Measurements from ENCODE around the gene CD81.

- TF ChIP-seq CTCF (IDR thresholded peaks at IDR 0.05) = no peak
- TF ChIP-seq, protein P1, sequence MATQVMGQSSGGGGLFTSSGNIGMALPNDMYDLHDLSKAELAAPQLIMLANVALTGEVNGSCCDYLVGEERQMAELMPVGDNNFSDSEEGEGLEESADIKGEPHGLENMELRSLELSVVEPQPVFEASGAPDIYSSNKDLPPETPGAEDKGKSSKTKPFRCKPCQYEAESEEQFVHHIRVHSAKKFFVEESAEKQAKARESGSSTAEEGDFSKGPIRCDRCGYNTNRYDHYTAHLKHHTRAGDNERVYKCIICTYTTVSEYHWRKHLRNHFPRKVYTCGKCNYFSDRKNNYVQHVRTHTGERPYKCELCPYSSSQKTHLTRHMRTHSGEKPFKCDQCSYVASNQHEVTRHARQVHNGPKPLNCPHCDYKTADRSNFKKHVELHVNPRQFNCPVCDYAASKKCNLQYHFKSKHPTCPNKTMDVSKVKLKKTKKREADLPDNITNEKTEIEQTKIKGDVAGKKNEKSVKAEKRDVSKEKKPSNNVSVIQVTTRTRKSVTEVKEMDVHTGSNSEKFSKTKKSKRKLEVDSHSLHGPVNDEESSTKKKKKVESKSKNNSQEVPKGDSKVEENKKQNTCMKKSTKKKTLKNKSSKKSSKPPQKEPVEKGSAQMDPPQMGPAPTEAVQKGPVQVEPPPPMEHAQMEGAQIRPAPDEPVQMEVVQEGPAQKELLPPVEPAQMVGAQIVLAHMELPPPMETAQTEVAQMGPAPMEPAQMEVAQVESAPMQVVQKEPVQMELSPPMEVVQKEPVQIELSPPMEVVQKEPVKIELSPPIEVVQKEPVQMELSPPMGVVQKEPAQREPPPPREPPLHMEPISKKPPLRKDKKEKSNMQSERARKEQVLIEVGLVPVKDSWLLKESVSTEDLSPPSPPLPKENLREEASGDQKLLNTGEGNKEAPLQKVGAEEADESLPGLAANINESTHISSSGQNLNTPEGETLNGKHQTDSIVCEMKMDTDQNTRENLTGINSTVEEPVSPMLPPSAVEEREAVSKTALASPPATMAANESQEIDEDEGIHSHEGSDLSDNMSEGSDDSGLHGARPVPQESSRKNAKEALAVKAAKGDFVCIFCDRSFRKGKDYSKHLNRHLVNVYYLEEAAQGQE (IDR thresholded peaks at IDR 0.05; ENCODE audit: insufficient read depth in 1 of 2, low read depth in 2 of 2, low read length in 1 of 2) = no peak
- no peak for TF ChIP-seq POLR2AphosphoS5 (IDR thresholded peaks at IDR 0.05; ENCODE audit: low read depth, low read length)
- no peak for TF ChIP-seq SIN3A (IDR thresholded peaks at IDR 0.05; ENCODE audit: borderline replicate concordance, insufficient read depth, low read depth, low read length)
Measured at GRCh38 chr11:2362414-2362813, 14.7 kb upstream of the CD81 start.
